ENCODE results near the gene WDFY3. TPM values are rescaled to one million over a fixed set of nuclear protein-coding genes. Genes with fewer than 3 reads are reported as not detected.

The WDFY3 gene
- total and polyA plus RNA-seq, 4 experiments from 2014 or later = 1.2 to 2.7 (median 2.1) TPM; not detected in 1

DNA sequence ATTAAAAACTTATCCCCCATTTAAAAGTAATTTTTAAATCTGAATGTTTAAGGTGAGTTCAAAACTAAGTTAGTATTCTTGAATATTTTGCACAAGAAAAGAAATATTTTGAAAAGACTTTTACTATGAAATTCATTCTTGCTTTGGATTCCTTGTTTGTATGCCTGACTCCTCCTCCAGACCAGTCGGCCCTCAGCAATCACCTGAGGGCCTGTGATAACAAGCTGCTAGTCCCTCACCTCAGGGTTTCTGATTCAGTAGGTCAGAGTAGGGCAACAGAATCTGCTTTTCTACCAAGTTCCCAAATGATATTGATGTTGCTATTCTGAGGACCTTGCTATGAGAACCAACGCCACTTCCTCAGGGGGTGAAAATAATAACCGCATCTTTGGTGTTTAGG is 228.8 kb downstream of the WDFY3 start:
- ChIA-PET CTCF (ENCODE audit: partially characterized antibody) (interaction anchor here (1.7 to 2.5 kb wide), 2 partner anchors 10 to 13 kb away, joined by 3 to 7 read pairs; no protein-coding TSS in a partner anchor), POLR2A (ENCODE audit: partially characterized antibody) (no interaction called here)
- Histone ChIP-seq H3K4me1 (ENCODE audit: insufficient read depth, low read length) (no peaks in the 10 kb centered on the region), H3K4me3 (ENCODE audit: low read length in 2 of 2) (no peak overlapping the region), H3K36me3 (ENCODE audit: insufficient read depth, low read length) (no peaks in the 10 kb centered on the region), H3K27me3 (ENCODE audit: insufficient read depth, low read length) (no peaks in the 10 kb centered on the region), H3K27ac (ENCODE audit: low read depth, low read length) (no peak overlapping the region), H3K9me3 (ENCODE audit: control insufficient read depth in 1 of 2, low read length in 2 of 2) (no peaks in the 10 kb centered on the region)
- Mint-ChIP-seq H3K36me3 (no peaks in the 10 kb centered on the region), H3K4me1 (no peaks in the 10 kb centered on the region), H3K4me3 (no peak overlapping the region), H3K27me3 (peaks cover 0 to 5% of the 10 kb centered on the region in 2 donors), H3K27ac (no peak overlapping the region), H3K9me3 (no peaks in the 10 kb centered on the region)
- DNase-seq = no peak
- intact Hi-C loops (cut with micrococcal nuclease) = no loop called here

- Histone ChIP-seq H3K36me3 (ENCODE audit: insufficient read depth, low read length) (no peaks in the 10 kb centered on the region), H3K27me3 (ENCODE audit: insufficient read depth, low read length) (no peaks in the 10 kb centered on the region), H3K9me3 (ENCODE audit: control insufficient read depth in 1 of 2, low read length in 2 of 2) (no peaks in the 10 kb centered on the region), H3K4me1 (ENCODE audit: insufficient read depth, low read length) (no peaks in the 10 kb centered on the region), H3K4me3 (ENCODE audit: low read length in 2 of 2) (no peak overlapping the region), H3K27ac (ENCODE audit: low read depth, low read length) (no peak overlapping the region)
- Mint-ChIP-seq H3K27me3 (peaks cover 0 to 2% of the 10 kb centered on the region in 2 donors), H3K9me3 (no peaks in the 10 kb centered on the region), H3K27ac (no peak overlapping the region), H3K4me1 (no peaks in the 10 kb centered on the region), H3K36me3 (no peaks in the 10 kb centered on the region), H3K4me3 (no peak overlapping the region)
- intact Hi-C loops (cut with micrococcal nuclease) = no loop called here
- ChIA-PET POLR2A (ENCODE audit: partially characterized antibody) (no interaction called here), CTCF (ENCODE audit: partially characterized antibody) (interaction anchor here (1.2 kb wide), 1 partner anchor 9 kb away, joined by 3 read pairs; no protein-coding TSS in a partner anchor)
- DNase-seq = no peak
These were observed 232.5 kb downstream of the WDFY3 start for GRCh38 chr4:84734037-84734436.

DNA sequence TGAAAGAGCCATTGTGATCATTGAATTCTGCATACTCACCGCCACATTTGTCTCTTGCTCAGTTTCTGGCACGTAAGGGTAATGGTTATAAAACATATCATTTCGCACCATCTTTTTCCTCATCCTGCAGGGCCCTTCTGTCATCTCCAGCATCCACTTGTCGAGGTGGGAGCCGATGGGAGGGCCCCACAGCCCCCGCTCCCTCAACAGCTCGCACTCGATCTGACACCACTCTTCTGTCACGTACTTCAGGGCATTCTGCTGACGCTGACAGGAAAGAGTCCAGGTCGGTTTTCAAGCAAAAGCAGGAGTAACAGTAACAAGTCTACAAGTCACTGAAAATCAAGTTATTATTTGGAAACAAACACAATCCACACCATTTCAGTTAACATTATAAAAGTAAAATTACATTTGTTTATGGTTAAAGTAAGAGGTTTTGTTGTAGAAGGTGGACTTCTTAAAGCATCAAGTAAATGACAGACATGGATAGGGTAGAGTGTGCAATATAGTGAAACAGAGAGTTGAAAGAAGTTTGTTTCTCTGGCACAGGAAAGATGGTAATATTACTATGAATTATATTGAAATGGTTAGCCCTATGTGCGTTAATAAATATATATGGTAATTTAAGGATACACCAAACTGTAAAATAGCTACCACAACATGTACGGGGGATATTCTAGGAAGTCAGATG is 233.0 kb downstream of the WDFY3 start:
- Histone ChIP-seq H3K9me3 (ENCODE audit: control insufficient read depth in 1 of 2, low read length in 2 of 2) (no peaks in the 10 kb centered on the region), H3K27me3 (ENCODE audit: insufficient read depth, low read length) (no peaks in the 10 kb centered on the region), H3K27ac (ENCODE audit: low read depth, low read length) (no peak overlapping the region), H3K4me1 (ENCODE audit: insufficient read depth, low read length) (no peaks in the 10 kb centered on the region), H3K36me3 (ENCODE audit: insufficient read depth, low read length) (no peaks in the 10 kb centered on the region), H3K4me3 (ENCODE audit: low read length in 2 of 2) (no peak overlapping the region)
- POLR2A ChIA-PET (ENCODE audit: partially characterized antibody) = no interaction called here
- no peaks in the 10 kb centered on the region for H3K4me1 Mint-ChIP-seq
- no peaks in the 10 kb centered on the region for H3K9me3 Mint-ChIP-seq
- H3K36me3 Mint-ChIP-seq = no peaks in the 10 kb centered on the region
- no peak for DNase-seq
- no peak overlapping the region for H3K4me3 Mint-ChIP-seq
- no peak overlapping the region for H3K27ac Mint-ChIP-seq
- intact Hi-C loops (cut with micrococcal nuclease) = no loop called here
- CTCF ChIA-PET (ENCODE audit: partially characterized antibody) = no interaction called here
- H3K27me3 Mint-ChIP-seq = peaks cover 0 to 2% of the 10 kb centered on the region in 2 donors

- no peak overlapping the region for H3K4me3 Mint-ChIP-seq
- H3K27me3 Mint-ChIP-seq = no peaks in the 10 kb centered on the region
- peaks cover 4 to 9% (median 7%) of the 10 kb centered on the region in 4 donors for H3K4me1 Mint-ChIP-seq
- no peak overlapping the region for H3K4me3 ChIP-seq (ENCODE audit: low read length in 2 of 2)
- no peak overlapping the region for H3K27ac ChIP-seq (ENCODE audit: low read depth, low read length)
- peaks cover 5% of the 10 kb centered on the region for H3K4me1 ChIP-seq (ENCODE audit: insufficient read depth, low read length)
- ChIA-PET CTCF (ENCODE audit: partially characterized antibody) (interaction anchor here (1.2 kb wide), 1 partner anchor 20 kb away, joined by 3 read pairs; no protein-coding TSS in a partner anchor), POLR2A (ENCODE audit: partially characterized antibody) (no interaction called here)
- no peak for DNase-seq
- H3K9me3 Mint-ChIP-seq = no peaks in the 10 kb centered on the region
- no peaks in the 10 kb centered on the region for H3K9me3 ChIP-seq (ENCODE audit: control insufficient read depth in 1 of 2, low read length in 2 of 2)
- no peaks in the 10 kb centered on the region for H3K36me3 Mint-ChIP-seq
- H3K36me3 ChIP-seq (ENCODE audit: insufficient read depth, low read length) = no peaks in the 10 kb centered on the region
- no peak overlapping the region for H3K27ac Mint-ChIP-seq
- no peaks in the 10 kb centered on the region for H3K27me3 ChIP-seq (ENCODE audit: insufficient read depth, low read length)
- intact Hi-C loops (cut with micrococcal nuclease) = no loop called here
These were observed 236.1 kb downstream of the WDFY3 start for GRCh38 chr4:84730375-84730774.

- H3K36me3 ChIP-seq (ENCODE audit: insufficient read depth, low read length) = no peaks in the 10 kb centered on the region
- H3K27ac ChIP-seq (ENCODE audit: low read depth, low read length) = no peak overlapping the region
- Mint-ChIP-seq H3K27ac (no peak overlapping the region), H3K9me3 (no peaks in the 10 kb centered on the region), H3K36me3 (no peaks in the 10 kb centered on the region), H3K27me3 (no peaks in the 10 kb centered on the region), H3K4me1 (peaks cover 4 to 9% (median 7%) of the 10 kb centered on the region in 4 donors), H3K4me3 (peak overlapping the region in 2 of 8 donors; percentile 33 to 47)
- no peak for DNase-seq
- intact Hi-C loops (cut with micrococcal nuclease) = no loop called here
- H3K4me3 ChIP-seq (ENCODE audit: low read length in 2 of 2) = no peak overlapping the region
- POLR2A ChIA-PET (ENCODE audit: partially characterized antibody) = no interaction called here
- CTCF ChIA-PET (ENCODE audit: partially characterized antibody) = no interaction called here
- H3K9me3 ChIP-seq (ENCODE audit: control insufficient read depth in 1 of 2, low read length in 2 of 2) = no peaks in the 10 kb centered on the region
- peaks cover 5% of the 10 kb centered on the region for H3K4me1 ChIP-seq (ENCODE audit: insufficient read depth, low read length)
- no peaks in the 10 kb centered on the region for H3K27me3 ChIP-seq (ENCODE audit: insufficient read depth, low read length)
These were observed 239.0 kb downstream of the WDFY3 start for GRCh38 chr4:84727491-84727890.

- no peaks in the 10 kb centered on the region for H3K27me3 ChIP-seq (ENCODE audit: insufficient read depth, low read length)
- no peak overlapping the region for H3K4me3 Mint-ChIP-seq
- no peak overlapping the region for H3K27ac ChIP-seq (ENCODE audit: low read depth, low read length)
- CTCF ChIA-PET (ENCODE audit: partially characterized antibody) = no interaction called here
- no peak overlapping the region for H3K4me3 ChIP-seq (ENCODE audit: low read length in 2 of 2)
- no peaks in the 10 kb centered on the region for H3K9me3 Mint-ChIP-seq
- H3K36me3 ChIP-seq (ENCODE audit: insufficient read depth, low read length) = no peaks in the 10 kb centered on the region
- POLR2A ChIA-PET (ENCODE audit: partially characterized antibody) = no interaction called here
- DNase-seq = no peak
- H3K9me3 ChIP-seq (ENCODE audit: control insufficient read depth in 1 of 2, low read length in 2 of 2) = no peaks in the 10 kb centered on the region
- no peaks in the 10 kb centered on the region for H3K36me3 Mint-ChIP-seq
- peaks cover 5% of the 10 kb centered on the region for H3K4me1 ChIP-seq (ENCODE audit: insufficient read depth, low read length)
- peaks cover 4 to 9% (median 7%) of the 10 kb centered on the region in 4 donors for H3K4me1 Mint-ChIP-seq
- no peak overlapping the region for H3K27ac Mint-ChIP-seq
- intact Hi-C loops (cut with micrococcal nuclease) = no loop called here
- peaks cover 0 to 2% of the 10 kb centered on the region in 2 donors for H3K27me3 Mint-ChIP-seq
These were observed 240.1 kb downstream of the WDFY3 start for GRCh38 chr4:84726356-84726755.

- Histone ChIP-seq H3K4me1 (ENCODE audit: insufficient read depth, low read length) (peaks cover 5% of the 10 kb centered on the region), H3K27me3 (ENCODE audit: insufficient read depth, low read length) (no peaks in the 10 kb centered on the region), H3K36me3 (ENCODE audit: insufficient read depth, low read length) (no peaks in the 10 kb centered on the region), H3K9me3 (ENCODE audit: control insufficient read depth in 1 of 2, low read length in 2 of 2) (no peaks in the 10 kb centered on the region), H3K4me3 (ENCODE audit: low read length in 2 of 2) (no peak overlapping the region), H3K27ac (ENCODE audit: low read depth, low read length) (no peak overlapping the region)
- Mint-ChIP-seq H3K4me3 (no peak overlapping the region), H3K36me3 (no peaks in the 10 kb centered on the region), H3K27ac (no peak overlapping the region), H3K9me3 (no peaks in the 10 kb centered on the region), H3K27me3 (peaks cover 0 to 2% of the 10 kb centered on the region in 2 donors), H3K4me1 (peaks cover 4 to 9% (median 7%) of the 10 kb centered on the region in 4 donors)
- POLR2A ChIA-PET (ENCODE audit: partially characterized antibody) = no interaction called here
- CTCF ChIA-PET (ENCODE audit: partially characterized antibody) = no interaction called here
- no peak for DNase-seq
- intact Hi-C loops (cut with micrococcal nuclease) = no loop called here
These were observed 243.8 kb downstream of the WDFY3 start for GRCh38 chr4:84722720-84723119.

All from CD4-positive, alpha-beta memory T cell (primary cell).